ENCODE results near the gene TSSK2. TPM values are rescaled to one million over a fixed set of nuclear protein-coding genes. Genes with fewer than 3 reads are reported as not detected.

Gene TSSK2
- total RNA-seq, 1 experiment from 2014 or later = not detected

- DNase-seq (ENCODE audit: low spot score) = no peak
These were observed 6.1 kb upstream of the TSSK2 start for GRCh38 chr22:19125011-19125410.

DNA sequence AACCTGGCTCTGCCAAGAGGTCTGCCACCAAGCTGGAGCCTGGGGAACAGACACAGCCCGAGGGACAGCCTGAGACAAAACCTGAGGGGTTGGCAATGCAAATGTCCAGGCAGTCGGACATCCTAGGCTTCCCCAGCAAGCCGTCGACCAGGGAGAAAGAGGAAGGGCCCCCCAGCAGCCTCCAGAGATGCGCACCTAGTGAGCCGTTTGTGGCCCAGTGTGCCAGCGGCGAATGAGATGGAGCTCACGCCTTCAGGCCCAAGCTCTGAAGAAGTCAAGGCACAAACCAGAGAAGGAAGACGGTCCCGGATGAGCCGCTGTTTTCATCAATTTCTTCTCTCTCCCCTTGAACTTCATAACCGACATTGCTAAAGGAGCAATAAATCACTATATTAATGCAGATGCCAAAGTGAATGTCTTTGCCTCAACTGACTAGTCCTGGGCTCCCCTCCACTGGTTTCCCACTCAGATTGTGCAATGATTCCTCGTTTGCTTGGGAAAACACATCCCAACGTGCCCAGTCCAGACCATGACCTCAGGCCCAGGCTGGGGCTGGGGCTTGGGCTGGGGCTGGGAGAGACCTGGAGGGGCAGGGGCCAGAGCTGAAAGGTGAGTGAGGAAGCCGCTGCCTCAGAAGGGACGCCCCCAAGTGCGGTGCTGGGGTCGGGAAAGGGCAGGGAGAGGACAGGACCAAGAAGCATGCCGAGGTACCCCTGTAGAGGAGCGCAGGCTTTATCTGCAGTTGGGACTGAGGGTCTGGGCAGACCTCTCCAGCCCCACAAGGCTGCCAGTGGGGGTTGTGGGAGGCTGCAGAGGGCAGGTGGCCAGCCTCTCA lies 5.4 kb upstream of the TSSK2 start:
- no peak for DNase-seq (ENCODE audit: low spot score)

GRCh38 chr22:19126309-19127273 lies 4.5 kb upstream of the TSSK2 start:
- DNase-seq (ENCODE audit: low spot score) = no peak

- no peak for DNase-seq (ENCODE audit: low spot score)
These were observed 3.6 kb upstream of the TSSK2 start for GRCh38 chr22:19127329-19128008.

- no peak for DNase-seq (ENCODE audit: low spot score)
These were observed 3.1 kb upstream of the TSSK2 start for GRCh38 chr22:19128009-19128401.

GRCh38 chr22:19128946-19129727 lies 2.0 kb upstream of the TSSK2 start:
- DNase-seq (ENCODE audit: low spot score) = no peak

DNA sequence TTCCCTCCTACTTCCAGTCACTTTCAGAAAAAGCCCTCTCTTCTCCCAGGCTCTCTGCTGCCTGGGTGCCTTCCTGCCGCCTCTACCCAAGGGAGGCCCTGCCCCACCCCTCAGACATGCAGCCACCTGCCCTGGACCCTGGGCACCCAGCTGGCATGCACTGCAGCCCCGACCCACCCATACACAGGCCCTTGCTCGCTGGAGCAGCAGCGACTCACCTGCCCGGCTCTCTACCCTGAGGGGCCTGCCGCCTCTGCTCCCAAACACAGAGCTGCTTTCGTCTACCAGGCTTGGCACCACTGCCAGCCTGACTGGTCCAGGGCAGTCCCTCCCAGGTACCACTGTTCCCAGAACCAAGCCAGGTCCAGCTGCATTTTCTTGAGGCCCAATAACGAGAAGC lies 1.2 kb upstream of the TSSK2 start:
- DNase-seq (ENCODE audit: low spot score) = no peak

DNA sequence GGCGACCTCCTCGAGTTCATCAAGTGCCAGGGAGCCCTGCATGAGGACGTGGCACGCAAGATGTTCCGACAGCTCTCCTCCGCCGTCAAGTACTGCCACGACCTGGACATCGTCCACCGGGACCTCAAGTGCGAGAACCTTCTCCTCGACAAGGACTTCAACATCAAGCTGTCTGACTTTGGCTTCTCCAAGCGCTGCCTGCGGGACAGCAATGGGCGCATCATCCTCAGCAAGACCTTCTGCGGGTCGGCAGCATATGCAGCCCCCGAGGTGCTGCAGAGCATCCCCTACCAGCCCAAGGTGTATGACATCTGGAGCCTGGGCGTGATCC lies 542 bp downstream of the TSSK2 start:
- DNase-seq (ENCODE audit: low spot score) = no peak

- DNase-seq (ENCODE audit: low spot score) = no peak
These were observed 1.0 kb downstream of the TSSK2 start for GRCh38 chr22:19132153-19132552.

DNA sequence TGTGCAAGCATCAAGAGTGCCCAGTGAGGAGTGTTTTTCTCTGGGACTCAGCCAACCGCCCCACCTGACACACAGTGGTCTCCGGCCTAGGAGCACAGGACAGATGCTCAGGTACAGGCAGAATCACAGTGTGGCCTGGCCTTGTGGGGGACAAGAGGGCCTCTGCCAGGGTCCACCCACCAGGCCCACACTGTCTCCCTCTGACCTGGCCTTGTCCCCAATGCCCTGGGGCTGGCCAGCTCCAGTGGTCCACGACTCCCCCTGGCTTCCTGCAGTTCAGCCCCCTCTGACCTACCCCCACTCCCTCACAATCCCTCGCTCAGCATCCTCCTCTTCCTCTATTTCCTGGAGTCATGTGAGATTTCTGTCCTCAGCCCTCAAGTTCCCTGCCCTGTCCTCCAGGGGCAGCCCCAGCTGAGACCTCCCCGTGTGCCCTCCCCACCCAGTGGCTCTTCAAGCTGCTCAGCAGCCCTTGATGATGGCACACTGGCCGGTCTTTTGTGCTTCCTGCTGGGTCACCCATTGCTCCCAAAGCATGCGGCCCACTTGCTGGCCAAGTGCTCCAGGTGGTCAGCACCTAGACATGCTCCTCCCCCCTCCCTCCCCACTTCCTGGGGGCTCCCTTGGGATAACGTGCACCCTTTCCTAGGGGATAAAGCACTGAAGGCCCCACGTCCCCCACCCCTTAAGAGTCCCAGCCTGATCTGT lies 1.7 kb downstream of the TSSK2 start:
- DNase-seq (ENCODE audit: low spot score) = no peak

- DNase-seq (ENCODE audit: low spot score) = no peak
These were observed 2.5 kb downstream of the TSSK2 start for GRCh38 chr22:19133561-19133960.

- DNase-seq (ENCODE audit: low spot score) = no peak
These were observed 3.2 kb downstream of the TSSK2 start for GRCh38 chr22:19134176-19134831.

- no peak for DNase-seq (ENCODE audit: low spot score)
These were observed 3.8 kb downstream of the TSSK2 start for GRCh38 chr22:19134874-19135273.

DNA sequence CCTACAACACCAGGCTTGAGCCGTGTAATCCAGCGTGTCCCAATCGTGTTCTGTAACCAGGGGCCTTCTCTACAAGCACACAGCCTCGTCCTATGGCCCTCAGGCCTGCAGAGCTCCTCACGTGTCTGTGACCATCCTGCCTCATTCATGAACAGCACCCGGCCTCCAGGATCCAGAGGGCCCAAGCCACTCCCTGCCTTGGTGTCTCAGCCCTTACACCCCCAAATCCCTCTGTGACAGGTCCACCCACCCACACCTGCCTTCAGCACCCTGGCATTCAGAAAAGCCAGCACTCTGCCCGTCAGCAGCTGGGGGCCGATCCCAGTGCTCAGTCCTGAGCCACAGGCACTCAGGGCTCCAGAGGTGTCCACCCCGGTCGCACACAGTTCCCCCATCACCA lies 5.8 kb downstream of the TSSK2 start:
- DNase-seq (ENCODE audit: low spot score) = no peak

GRCh38 chr22:19137384-19138216 lies 6.5 kb downstream of the TSSK2 start:
- no peak for DNase-seq (ENCODE audit: low spot score)

DNA sequence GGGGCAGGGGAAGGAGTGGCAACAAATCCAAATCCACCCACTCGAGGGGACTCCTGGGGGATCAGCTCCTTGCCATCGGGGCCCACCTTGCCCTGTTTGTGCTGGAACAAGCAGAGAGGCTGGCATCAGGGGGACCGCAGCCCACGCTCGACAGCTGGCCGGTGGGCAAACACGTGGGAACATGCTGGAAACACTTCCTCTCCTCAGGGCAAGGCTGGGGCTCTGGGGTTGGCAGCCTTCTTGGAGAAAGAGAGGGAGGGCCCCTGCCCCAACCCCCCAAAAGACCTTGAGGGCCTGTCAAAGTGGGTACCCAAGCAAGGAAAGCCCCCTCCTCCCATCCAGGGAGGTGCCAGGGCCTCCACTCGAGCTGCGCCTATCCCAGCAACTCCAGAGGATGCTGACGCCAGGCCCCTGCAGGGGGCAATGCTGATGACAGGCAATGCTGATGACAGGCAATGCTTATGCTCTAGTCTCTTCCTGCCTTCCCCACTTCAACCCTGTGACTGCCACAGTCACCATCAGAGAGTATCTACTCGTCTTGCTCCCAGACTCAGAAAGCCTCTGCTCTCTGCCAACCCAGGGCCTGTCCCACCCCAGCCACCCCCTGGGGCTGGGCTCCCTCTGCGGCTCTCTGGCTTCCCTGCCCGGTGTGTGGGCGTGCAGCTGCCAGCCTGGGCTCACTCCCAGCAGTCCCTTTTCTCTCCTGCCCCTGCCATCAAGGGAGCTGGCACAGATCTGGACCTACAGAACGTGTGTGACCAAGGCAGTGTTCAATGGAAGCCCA lies 7.3 kb downstream of the TSSK2 start:
- no peak for DNase-seq (ENCODE audit: low spot score)

GRCh38 chr22:19139001-19139356 lies 7.9 kb downstream of the TSSK2 start:
- DNase-seq (ENCODE audit: low spot score) = no peak

GRCh38 chr22:19139974-19140373 lies 8.9 kb downstream of the TSSK2 start:
- DNase-seq (ENCODE audit: low spot score) = no peak

DNA sequence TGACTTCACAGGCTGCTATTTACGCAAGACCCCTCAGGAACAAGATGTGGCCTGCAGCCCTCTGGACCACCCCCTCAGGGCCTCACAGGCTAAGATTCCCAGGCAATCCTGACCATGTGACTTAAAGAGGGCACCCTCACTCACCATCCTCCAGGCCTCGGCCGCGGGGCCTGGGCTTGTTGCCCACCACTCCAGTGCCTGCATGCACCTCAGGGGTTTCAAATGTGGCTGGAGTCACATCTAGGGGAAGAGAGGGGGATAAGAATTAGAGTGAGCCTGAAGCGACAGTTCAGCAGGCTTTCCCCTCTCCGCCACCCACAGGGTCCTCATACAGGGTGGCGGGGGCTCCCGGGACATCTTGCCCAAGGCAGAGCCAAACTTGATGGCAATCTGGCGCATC lies 11.3 kb downstream of the TSSK2 start:
- DNase-seq (ENCODE audit: low spot score) = no peak
